Ectodermal cell (in vitro differentiated cells): ENCODE data around the gene ZSCAN10. TPM values are rescaled to one million over a fixed set of nuclear protein-coding genes. Genes with fewer than 3 reads are reported as not detected.

Experiments
- H3K27ac ChIP-seq: 2 replicates; pipeline ENCODE4 v1.7.0; 2013; ENCODE audit warnings: mild to moderate bottlenecking, low read depth, low read length; ENCODE audit not compliant: insufficient read depth, poor library complexity, severe bottlenecking
- H3K27me3 ChIP-seq: 2 replicates; pipeline ENCODE4 v1.7.0; 2013; ENCODE audit warnings: mild to moderate bottlenecking, low read length; ENCODE audit not compliant: insufficient read depth, control insufficient read depth, poor library complexity, severe bottlenecking
- H3K36me3 ChIP-seq: one replicate; pipeline ENCODE4 v1.7.0; 2013; ENCODE audit warnings: low read length; ENCODE audit not compliant: control insufficient read depth, insufficient read depth
- H3K4me1 ChIP-seq: one replicate; pipeline ENCODE4 v1.7.0; 2013; ENCODE audit warnings: low read length; ENCODE audit not compliant: control insufficient read depth, insufficient read depth
- H3K4me3 ChIP-seq: 2 replicates; pipeline ENCODE4 v1.7.0; 2013; ENCODE audit warnings: low read depth, low read length, control low read depth; ENCODE audit not compliant: insufficient read depth
- H3K9me3 ChIP-seq: 2 replicates; pipeline ENCODE4 v1.7.0; 2013; ENCODE audit warnings: mild to moderate bottlenecking, low read length, moderate library complexity; ENCODE audit not compliant: control insufficient read depth
- WGBS, 2 experiments: methylation state at CpG; one replicate each; pipeline ENCODE4 v1.1.7; 2013; ENCODE audit warnings: missing lambda C conversion rate in 2 of 2; 5-methylcytosine and 5-hydroxymethylcytosine counted together
- polyA plus RNA-seq, 4 experiments: library from polyadenylated mRNA; stranded (reverse); fragments of 50-300 nt; gene quantifications; one replicate each; pipeline ENCODE4 v1.2.3, GENCODE V29; 2013

Gene ZSCAN10
- 8.9 TPM for polyA plus RNA-seq (2013, experiment 1 of 4)
- polyA plus RNA-seq (2013, experiment 2 of 4): 8.2 TPM
- 9.5 TPM for polyA plus RNA-seq (2013, experiment 3 of 4)
- 10.3 TPM for polyA plus RNA-seq (2013, experiment 4 of 4)

GRCh38 chr16:3098459-3099394, at the start of gene ZSCAN10:
TSS of gene ZSCAN10 (minus strand) at chr16:3099294. CDS start at chr16:3092937, 6,357 bp downstream.
- Histone ChIP-seq H3K9me3 (no peaks in the 10 kb centered on the region), H3K27me3 (peaks cover 20% of the 10 kb centered on the region), H3K36me3 (no peaks in the 10 kb centered on the region), H3K4me1 (peaks cover 37% of the 10 kb centered on the region), H3K27ac (no peak within 1 kb of the TSS), H3K4me3 (peak within 1 kb of the TSS; percentile 49)
- WGBS, 2 experiments: 2 to 4% methylated on average over 20 to 21 of the region's 21 CpGs

- Histone ChIP-seq H3K27me3 (peaks cover 25% of the 10 kb centered on the region), H3K4me1 (no peaks in the 10 kb centered on the region), H3K4me3 (no peak overlapping the region), H3K36me3 (no peaks in the 10 kb centered on the region), H3K27ac (no peak overlapping the region), H3K9me3 (no peaks in the 10 kb centered on the region)
- 94 to 95% methylated on average over 13 of the region's 13 CpGs for WGBS, 2 experiments
Measured at GRCh38 chr16:3148256-3149192, 49.4 kb upstream of the ZSCAN10 start.

- no peak overlapping the region for H3K27ac ChIP-seq
- peaks cover 25% of the 10 kb centered on the region for H3K27me3 ChIP-seq
- H3K9me3 ChIP-seq: no peaks in the 10 kb centered on the region
- no peak overlapping the region for H3K4me3 ChIP-seq
- no peaks in the 10 kb centered on the region for H3K4me1 ChIP-seq
- H3K36me3 ChIP-seq: no peaks in the 10 kb centered on the region
- 92 to 93% methylated on average over 5 of the region's 5 CpGs for WGBS, 2 experiments
Measured at GRCh38 chr16:3147757-3148104, 48.6 kb upstream of the ZSCAN10 start.

- Histone ChIP-seq H3K9me3 (no peaks in the 10 kb centered on the region), H3K27me3 (peaks cover 25% of the 10 kb centered on the region), H3K4me1 (no peaks in the 10 kb centered on the region), H3K27ac (no peak overlapping the region), H3K4me3 (no peak overlapping the region), H3K36me3 (no peaks in the 10 kb centered on the region)
- 89 to 91% methylated on average over 16 of the region's 16 CpGs for WGBS, 2 experiments
Measured at GRCh38 chr16:3147046-3147756, 48.1 kb upstream of the ZSCAN10 start.

- Histone ChIP-seq H3K4me3 (no peak overlapping the region), H3K27me3 (peaks cover 25% of the 10 kb centered on the region), H3K9me3 (no peaks in the 10 kb centered on the region), H3K27ac (no peak overlapping the region), H3K36me3 (peaks cover 4% of the 10 kb centered on the region), H3K4me1 (no peaks in the 10 kb centered on the region)
- 87% methylated on average over 12 of the region's 12 CpGs for WGBS, 2 experiments
Measured at GRCh38 chr16:3145660-3146059, 46.6 kb upstream of the ZSCAN10 start.

- Histone ChIP-seq H3K4me3 (no peak overlapping the region), H3K4me1 (no peaks in the 10 kb centered on the region)
- WGBS, 2 experiments: 89 to 92% methylated on average over 10 of the region's 10 CpGs
Measured at GRCh38 chr16:3145151-3145550, 46.1 kb upstream of the ZSCAN10 start.

GRCh38 chr16:3144321-3144983, 45.4 kb upstream of the ZSCAN10 start:
- Histone ChIP-seq H3K27ac (no peak overlapping the region), H3K36me3 (peaks cover 4% of the 10 kb centered on the region), H3K4me1 (no peaks in the 10 kb centered on the region), H3K4me3 (no peak overlapping the region), H3K27me3 (peaks cover 24% of the 10 kb centered on the region), H3K9me3 (no peaks in the 10 kb centered on the region)
- 86 to 87% methylated on average over 18 of the region's 18 CpGs for WGBS, 2 experiments

More at GRCh38 chr16:3145151-3145550, 46.1 kb upstream of the ZSCAN10 start:
- H3K36me3 ChIP-seq: peaks cover 4% of the 10 kb centered on the region
- H3K27me3 ChIP-seq: peaks cover 25% of the 10 kb centered on the region
- H3K9me3 ChIP-seq: no peaks in the 10 kb centered on the region
- no peak overlapping the region for H3K27ac ChIP-seq

- no peak overlapping the region for H3K27ac ChIP-seq
- 91% methylated on average over 23 of the region's 23 CpGs for WGBS, 2 experiments
Measured at GRCh38 chr16:3143598-3144320, 44.7 kb upstream of the ZSCAN10 start.

GRCh38 chr16:3143189-3143588, 44.1 kb upstream of the ZSCAN10 start:
- H3K36me3 ChIP-seq: peaks cover 4% of the 10 kb centered on the region
- H3K9me3 ChIP-seq: no peaks in the 10 kb centered on the region
- WGBS, 2 experiments: 94% methylated on average over 11 of the region's 11 CpGs
- no peaks in the 10 kb centered on the region for H3K4me1 ChIP-seq
- peaks cover 11% of the 10 kb centered on the region for H3K27me3 ChIP-seq
- H3K4me3 ChIP-seq: no peak overlapping the region
- no peak overlapping the region for H3K27ac ChIP-seq

More at GRCh38 chr16:3143598-3144320, 44.7 kb upstream of the ZSCAN10 start:
- H3K36me3 ChIP-seq: peaks cover 4% of the 10 kb centered on the region
- peaks cover 17% of the 10 kb centered on the region for H3K27me3 ChIP-seq
- no peaks in the 10 kb centered on the region for H3K4me1 ChIP-seq
- no peaks in the 10 kb centered on the region for H3K9me3 ChIP-seq
- H3K4me3 ChIP-seq: no peak overlapping the region
